Iris pigment epithelial cell (primary cell): ENCODE measurements around the gene LIN54.
"Not testable (repeated sequence)": the region's sequence is repeated elsewhere in the genome, so short reads cannot be mapped to it uniquely, and the experiment has no call there.

Experiments used
- DNase-seq: peaks from one replicate; pipeline ENCODE4 v3.0.0-alpha.2; 2011; ENCODE audit warnings: low read depth

Gene LIN54

DNA sequence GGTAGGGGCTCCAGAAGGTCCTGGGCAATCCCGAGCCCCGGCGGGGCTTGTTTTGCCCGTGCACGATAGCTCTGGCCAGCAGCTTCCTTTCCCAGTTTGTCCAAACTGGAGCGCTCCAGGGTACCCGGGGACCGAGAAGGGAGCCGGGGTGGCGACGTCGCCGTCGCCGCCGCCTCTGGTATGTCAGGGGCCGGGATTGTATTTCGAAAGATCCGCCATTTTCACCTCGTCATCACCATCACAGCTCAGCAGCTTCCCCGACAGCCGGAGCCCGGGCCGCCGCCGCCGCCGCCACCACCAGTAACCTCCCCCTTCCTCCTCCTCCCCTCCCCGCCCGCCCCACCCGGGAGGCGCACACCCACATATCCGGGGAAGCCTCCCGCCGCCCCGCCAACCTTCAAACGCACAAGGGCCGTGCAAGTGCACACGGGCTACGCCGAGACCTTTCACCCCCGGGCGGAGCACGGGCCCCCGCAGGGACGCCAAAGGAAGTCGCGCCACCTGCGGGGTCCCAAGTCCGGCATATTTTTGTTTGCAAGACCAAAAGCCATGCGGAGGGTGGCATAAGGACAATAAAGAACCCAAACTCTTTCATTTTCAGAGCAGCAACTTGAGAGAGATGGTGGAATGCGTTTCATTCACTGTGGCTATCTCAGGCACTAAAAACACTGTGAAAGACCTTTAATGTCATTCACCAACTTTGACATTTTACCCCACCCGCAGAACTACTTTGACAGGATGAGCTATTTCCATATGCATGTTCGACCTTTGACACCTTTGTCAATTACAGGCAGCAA, at the start of gene LIN54:
Gene LIN54, minus strand, starts transcription at position 302 of the 797 bp plus-strand sequence. CDS start 25,979 bp downstream, outside the sequence.
- peak; percentile 87 for DNase-seq

DNA sequence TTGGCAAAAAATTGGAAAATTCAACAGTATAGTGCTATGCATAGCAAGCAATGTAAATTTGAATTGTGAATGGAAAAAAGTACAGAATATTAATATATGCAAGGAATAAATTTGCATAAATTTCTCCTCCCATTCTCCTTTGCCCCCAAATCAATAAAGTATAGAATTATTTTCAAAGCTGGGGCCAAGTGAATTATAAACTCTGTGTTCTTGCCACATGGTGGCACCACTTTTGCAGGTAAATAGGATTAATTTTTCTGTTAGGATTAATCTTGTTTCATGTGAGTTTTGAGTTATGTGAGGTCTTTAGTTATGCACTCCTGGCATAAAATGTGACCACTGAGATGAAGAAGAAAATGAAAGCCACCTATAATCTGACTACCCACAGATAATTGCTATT, 44.3 kb upstream of the LIN54 start:
- DNase-seq, result peak; percentile 18

DNA sequence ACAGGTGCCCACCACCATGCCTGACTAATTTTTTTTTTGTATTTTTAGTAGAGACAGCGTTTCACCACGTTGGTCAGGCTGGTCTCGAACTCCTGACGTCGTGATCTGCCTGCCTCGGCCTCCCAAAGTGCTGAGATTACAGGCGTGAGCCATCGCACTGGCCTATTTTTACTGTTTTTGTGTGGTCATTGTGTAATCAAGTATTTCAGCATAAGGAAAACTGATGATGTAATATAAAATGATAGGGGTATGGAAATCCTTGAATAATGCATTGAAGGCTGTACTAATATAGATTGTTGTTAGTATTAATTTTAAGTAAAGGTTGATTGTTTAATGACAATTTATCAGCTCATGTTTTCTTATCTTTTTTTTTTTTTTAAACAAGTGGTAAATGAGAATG, 38.2 kb upstream of the LIN54 start:
- not testable (repeated sequence) for DNase-seq

DNA sequence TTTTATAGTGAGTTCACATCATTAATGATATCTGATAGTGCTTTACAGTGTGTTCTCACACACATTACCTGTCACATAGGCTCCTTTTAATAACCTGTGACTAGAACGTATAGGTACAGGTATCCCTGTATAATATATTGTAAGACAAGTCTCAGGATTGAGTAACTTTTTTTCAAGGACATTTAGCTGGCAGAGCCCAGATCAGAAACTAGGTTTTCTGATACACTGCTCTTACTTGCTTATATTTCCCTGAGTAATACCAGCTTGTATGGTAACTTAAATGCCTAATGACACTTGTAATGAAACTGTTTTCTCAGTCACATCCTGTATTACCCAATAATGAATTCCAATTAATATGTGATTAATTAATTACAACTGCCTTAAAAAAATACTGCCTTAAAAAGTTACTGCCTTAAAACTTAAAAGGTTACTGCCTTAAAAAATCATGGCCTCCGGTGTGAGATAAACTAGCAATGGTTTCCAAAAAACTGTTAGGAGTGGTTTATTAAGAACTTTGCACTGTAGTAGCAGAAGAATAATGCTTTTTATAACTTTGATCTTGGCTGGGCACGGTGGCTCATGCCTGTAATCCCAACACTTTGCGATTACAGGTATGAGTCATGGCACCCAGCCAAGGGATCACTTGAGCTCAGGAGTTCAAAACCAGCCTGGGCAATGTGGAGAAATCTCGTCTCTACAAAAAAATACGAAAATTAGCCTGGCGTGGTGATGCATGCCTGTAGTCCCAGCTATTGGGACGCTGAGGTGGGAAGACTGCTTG, 36.3 kb upstream of the LIN54 start:
- no peak for DNase-seq

DNA sequence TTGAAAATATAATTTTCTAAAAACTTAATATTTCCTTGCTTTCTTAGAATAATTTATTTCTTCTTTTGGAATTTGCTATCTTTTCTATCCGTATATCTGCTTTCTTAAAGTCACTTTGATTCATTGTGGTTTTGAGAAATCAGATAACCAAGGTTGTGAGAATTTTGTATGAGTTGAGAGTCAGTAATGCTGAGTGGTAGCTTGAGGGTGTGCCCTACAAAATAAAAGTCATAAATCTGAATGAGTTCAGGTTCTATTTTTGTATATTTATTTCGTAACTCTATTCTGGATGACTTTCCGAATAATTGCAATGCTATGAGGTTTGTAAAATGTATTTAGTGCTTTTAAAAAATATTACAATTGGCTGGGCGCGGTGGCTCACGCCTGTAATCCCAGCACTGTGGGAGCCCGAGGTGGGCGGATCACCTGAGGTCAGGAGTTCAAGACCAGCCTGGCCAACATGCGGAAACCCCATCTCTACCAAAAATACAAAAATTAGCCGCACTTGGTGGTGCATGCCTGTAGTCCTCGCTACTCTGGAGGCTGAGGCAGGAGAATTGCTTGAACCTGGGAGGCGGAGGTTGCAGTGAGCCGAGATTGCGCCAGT, 33.3 kb upstream of the LIN54 start:
- DNase-seq, result peak; percentile 61

DNA sequence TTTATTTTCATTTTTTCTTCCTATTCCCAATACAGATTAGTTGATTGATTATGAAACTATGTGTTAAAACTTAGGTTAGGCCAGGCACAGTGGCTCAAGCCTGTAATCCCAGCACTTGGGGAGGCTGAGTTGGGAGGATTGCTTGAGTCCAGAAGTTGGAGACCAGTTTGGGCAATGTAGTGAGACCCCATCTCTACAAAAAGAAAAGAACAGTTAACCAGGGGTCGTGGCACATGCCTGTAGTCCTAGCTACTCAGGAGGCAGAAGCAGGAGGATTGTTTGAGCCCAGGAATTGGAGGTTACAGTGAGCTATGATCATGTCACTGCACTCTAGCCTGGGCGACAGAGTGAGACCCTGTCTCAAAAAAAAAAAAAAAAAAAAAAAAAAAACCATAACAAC, 32.5 kb upstream of the LIN54 start:
- DNase-seq, result not testable (repeated sequence)

DNA sequence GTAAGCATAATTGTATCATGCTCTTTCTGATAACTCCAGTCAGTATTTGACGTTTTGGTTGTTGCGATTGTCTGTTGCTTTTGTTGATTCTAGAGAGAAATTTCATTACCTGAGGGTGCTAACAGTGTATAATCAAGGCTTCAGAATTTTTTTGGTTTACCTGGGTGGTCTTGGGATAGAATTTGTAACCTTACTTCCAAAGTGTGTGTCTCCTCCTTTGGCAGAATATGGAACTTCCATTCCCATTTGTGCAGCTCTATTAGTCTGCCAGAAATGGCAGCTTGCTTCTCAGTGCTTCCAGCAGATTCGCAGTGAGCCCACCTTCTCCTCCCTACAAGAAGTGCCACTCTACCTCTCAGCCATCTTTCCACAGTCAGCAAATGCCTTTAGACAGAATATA, 29.6 kb upstream of the LIN54 start:
- DNase-seq, result no peak

DNA sequence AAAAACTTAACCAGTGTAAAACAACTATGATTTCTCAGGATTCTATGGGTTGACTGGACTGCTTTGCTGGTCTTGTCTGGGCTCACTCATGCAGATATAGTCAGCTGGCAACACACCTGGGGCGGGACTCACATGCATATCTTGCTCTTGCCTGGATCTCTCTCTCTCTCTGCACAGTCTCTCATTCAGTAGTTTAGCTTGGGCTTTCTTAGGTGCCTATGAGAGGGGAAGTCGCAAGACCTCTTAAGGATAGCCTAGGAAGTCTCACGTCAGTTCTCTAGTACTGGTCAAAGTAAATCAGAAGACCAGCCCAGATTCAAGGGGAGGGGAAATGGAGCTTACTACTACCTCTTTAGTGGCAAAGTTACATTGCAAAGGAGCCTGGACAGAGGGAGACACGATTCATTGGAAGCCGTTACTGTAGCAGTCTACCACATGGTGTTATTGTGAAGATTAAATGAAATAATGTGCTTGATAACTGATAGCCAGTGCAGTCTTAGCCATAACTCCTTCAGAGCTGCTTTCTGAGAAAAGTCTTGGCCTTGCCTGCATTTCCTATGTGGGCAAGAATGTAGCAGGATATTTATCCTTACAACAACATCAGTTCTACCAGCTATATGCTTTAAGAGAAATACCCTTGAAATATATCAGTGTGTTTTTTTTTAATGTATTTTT, 26.5 kb upstream of the LIN54 start:
- DNase-seq, result no peak

DNA sequence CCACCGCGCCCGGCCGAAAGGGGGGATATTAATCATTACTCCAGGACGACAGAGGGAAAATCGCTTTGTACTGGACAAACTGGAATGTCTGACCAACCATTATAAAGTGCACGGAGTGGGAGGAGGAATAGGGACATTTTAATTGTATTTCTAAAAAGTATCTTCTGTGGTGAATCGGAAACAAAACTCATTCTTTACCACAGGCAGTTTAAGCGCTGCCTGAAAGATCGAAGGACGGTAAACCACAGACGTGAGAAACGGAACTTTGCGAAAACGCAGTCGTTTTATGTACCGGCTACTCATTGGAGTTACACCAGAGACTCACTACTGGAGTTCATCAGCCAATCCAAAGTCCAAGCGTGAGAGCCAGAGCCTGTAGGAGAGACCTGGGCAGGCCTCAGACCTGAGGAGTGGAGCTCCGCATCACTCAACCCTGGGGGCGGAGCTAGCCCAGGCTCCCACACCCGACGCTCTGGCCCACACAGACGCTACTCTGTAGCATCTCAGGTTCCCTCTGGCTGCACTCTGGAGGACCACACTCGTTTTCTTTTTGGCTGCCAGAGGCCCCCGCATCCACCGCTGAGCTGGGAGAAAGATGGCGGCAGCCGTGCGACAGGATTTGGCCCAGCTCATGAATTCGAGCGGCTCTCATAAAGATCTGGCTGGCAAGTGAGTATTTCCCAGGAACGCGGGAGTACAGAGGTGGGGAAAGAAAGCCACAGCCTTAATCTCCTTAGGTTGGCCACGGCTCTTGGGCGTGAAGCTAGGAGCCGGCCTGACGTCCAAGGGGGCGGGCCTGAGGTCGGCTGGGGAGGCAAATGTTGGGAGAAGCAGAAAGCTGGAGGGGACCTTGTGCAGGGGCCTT, 24.2 kb upstream of the LIN54 start, which contains the start of gene COPS4:
Gene COPS4, plus strand, starts transcription at position 554 of the 865 bp plus-strand sequence. Its CDS starts 42 bp downstream, at position 596.
- peak; percentile 100 for DNase-seq

DNA sequence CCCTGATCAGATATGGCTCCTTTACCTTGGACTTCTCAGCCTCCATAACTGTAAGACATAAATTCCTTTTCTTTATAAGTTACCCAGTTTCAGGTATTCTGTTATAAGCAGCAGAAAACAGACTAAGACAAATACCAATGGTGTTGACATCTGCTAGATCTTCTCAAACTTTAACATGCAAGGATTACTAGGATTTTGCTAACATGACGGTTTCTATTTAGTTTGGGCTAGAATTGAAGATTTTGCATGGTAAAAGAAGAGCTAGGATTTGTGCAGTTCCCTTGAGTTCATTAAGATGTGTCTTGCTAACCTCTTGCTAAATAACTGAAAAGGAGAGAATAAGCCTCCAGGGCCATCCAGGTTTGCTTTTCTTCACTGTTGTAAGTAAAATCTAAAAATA, 19.1 kb upstream of the LIN54 start:
- DNase-seq, result no peak

DNA sequence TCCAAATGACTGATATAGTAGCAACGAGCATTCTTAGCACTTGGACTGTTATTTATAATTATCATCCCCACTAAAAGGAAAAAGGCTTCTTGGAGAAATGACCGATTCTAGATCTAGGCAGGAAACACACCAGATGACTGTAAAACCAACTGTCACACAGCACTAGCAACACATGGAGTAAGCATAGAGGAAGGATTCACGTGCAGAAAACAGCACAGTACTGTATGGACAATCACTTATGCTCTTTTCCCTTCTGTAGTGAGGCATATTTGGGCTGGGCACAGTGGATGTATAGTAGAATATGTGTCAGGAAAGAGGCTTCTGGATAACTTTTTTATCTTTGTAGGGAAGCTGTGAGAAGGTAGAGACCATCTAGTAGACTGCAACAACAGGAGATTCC, 18.4 kb upstream of the LIN54 start:
- no peak for DNase-seq

DNA sequence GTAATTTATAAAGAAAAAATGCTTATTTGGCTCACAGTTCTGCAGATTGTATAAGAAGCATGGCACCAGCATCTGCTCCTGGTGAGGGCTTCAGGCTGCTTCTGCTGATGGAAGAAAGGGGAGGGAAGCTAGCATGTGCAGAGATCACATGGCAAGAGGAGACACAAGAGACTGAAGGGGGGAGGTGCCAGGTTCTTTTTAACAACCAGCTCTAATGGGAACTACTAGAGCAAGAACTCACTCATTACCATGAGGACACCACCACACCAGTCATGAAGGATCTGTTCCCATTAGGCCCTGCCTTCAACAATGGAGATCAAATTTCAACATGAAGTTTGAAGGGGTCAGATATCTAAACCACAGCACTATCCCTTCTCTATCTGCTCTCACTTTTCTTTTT, 14.9 kb upstream of the LIN54 start:
- DNase-seq, result no peak

DNA sequence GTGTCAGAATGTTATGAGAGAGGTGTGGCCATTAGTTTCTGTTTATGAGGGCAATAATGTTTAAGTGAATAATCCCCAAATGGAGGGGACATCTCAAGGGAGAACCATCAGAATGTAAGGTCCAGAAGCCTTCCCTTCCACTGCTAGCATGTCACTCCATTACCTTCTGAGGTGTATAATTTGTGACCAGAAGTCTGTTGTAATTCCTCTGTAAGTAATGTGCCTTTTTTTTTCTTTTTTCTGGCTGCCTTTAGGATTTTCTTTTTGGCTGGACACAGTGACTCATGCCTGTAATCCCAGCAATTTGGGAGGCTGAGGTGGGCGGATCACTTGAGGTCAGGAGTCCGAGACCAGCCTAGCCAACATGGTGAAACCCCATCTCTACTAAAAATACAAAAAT, 13.6 kb upstream of the LIN54 start:
- no peak for DNase-seq

DNA sequence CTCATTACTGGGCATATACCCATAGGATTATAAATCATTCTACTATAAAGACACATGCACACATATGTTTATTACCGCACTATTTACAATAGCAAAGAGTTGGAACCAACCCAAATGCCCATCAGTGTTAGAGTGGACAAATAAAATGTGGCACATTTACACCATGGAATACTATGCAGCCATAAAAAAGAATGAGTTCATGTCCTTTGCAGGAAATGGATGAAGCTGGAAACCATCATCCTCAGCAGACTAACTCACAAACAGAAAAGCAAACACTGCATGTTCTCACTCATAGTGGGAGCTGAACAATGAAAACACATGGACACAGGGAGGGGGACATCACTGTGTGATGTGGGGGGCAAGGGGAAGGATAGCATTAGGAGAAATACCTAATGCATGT, 13.0 kb upstream of the LIN54 start:
- DNase-seq, result not testable (repeated sequence)

DNA sequence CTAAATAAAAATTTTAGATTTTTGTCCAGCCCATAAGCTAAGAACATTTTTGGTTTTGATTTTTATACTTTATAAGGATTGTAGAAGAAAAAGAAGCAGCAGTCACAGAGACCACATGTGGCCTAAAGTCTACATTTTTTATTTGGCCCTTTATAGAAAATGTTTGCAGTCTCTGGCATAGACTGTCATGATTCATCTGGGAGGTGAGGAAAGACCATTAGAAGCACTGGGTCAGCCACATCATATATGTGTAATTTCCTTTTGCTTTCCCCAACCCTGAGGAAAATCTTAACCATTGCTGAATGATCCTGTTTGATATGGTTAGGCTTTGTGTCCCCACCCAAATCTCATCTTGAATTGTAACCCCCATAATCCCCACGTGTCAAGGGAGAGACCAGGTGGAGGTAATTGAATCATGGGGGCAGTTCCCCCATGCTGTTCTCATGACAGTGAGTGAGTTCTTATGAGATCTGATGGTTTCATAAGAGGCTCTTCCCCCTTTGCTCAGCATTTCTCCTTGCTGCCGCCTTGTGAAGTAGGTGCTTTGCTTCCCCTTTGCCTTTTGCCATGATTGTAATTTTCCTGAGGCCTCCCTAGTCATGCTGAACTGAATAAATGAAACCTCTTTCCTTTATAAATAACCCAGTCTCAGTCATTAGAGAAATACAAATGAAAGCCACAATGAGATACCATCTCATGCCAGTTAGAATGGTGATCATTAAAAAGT, 12.3 kb upstream of the LIN54 start:
- peak; percentile 66 for DNase-seq

DNA sequence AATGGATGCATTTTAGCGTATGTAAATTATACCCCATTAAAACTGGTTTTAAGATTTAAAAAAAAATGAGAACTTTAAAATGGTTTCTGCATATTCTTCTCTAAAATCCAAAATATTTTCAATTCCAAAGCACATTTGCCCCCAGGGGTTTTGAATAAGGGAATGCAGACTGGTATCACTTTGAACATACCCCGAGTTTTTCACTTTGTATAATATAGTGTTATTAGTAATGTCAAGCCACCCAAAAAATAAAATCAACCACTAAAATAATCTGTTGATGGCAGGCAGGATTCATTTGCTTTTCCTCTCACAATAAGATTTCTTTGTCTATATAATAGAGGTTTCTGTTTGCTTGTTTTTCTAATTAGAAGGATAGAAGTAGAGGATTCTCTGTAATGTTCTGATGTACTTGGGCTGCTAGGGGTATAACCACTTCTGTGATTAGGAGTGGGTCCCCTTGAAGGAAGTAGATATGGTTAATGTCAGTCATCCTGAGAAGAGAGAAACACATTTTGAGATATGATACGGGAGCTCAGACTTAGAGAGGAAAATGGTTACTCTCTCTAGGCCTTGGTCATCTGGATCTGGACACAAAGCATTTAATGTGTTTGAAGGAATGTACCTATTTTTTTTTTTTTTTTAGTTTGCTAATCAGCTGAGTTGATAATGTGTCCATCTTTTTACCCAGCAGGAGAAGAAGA, 9.3 kb upstream of the LIN54 start:
- DNase-seq, result no peak

DNA sequence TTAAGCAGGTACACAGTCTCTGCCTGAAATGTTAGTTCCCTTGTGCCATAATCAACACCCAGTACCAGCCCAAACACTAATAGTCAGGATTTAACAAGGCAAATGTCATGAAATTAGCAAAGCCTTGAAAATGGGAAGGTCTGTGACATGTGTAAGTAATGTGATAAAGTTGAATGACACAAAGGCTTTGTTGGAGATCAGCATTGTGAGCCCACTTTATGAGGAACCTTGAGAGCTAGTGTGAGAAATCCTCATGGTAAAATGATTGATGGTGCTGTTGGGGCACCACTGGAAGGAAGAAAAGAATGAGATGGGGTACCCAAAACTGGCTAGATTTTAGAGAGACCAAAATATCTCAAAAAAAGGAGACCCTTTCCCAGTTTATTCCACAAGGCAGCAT, 3.3 kb upstream of the LIN54 start:
- DNase-seq, result no peak

DNA sequence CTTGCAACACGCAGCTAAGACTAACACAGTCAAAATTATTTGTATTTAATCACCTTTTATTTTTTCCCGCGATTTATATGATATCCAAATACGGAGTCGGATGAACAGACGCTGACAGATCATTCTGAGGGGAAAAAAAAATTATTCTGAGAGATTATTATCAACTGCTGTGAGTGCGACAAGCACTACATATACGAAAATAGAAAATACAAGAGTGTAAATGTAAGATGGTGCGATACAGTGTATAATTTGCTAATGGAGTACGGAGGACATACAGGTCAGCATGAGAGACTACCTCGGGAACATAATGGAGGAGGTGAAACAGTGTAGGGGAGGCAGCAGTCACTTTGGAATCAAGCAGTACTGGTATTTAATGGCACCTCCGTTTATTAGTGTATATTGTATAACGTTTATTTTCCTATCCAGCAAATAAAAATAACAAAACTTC, 2.8 kb upstream of the LIN54 start:
- DNase-seq, result no peak

DNA sequence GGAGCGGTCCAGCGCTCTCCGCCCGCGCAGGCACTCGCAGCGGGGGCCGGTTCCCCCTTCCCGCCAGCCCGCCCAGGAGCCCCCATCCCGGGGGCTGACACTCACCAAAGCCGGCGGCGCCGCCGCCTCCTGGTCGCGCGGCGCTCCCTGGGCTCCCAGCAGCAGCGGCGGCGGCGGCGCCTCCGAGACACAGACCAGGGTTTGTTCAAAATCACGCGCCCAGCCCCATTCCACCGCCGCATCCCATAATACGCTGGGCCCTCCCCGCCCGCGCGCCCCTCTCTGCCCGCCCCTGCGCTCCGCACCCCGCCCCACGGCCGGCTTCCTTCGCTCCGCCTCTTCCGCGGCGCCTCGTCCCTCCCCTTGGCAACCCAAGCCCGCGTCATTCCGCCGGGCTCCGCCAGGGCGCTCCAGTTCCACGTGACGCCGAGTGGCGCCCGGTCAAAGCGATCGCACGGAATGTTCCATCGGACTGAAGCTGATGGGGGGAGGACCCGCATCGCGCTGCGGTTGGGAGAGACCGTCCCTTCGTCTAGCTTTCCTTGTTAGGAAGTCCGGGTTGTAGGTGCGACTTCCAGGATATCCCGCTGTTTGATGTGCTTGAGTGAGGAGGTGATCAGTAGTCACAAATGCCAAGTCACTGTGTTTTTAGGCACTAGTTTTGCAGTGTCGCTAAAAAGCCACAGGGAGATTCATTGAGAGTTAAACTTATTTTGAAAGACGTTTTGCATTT, 2.2 kb upstream of the LIN54 start:
- DNase-seq, result peak; percentile 98
